Measurements from ENCODE around the gene ZNF366.

ZNF366 gene, protein sequence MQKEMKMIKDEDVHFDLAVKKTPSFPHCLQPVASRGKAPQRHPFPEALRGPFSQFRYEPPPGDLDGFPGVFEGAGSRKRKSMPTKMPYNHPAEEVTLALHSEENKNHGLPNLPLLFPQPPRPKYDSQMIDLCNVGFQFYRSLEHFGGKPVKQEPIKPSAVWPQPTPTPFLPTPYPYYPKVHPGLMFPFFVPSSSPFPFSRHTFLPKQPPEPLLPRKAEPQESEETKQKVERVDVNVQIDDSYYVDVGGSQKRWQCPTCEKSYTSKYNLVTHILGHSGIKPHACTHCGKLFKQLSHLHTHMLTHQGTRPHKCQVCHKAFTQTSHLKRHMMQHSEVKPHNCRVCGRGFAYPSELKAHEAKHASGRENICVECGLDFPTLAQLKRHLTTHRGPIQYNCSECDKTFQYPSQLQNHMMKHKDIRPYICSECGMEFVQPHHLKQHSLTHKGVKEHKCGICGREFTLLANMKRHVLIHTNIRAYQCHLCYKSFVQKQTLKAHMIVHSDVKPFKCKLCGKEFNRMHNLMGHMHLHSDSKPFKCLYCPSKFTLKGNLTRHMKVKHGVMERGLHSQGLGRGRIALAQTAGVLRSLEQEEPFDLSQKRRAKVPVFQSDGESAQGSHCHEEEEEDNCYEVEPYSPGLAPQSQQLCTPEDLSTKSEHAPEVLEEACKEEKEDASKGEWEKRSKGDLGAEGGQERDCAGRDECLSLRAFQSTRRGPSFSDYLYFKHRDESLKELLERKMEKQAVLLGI

DNA sequence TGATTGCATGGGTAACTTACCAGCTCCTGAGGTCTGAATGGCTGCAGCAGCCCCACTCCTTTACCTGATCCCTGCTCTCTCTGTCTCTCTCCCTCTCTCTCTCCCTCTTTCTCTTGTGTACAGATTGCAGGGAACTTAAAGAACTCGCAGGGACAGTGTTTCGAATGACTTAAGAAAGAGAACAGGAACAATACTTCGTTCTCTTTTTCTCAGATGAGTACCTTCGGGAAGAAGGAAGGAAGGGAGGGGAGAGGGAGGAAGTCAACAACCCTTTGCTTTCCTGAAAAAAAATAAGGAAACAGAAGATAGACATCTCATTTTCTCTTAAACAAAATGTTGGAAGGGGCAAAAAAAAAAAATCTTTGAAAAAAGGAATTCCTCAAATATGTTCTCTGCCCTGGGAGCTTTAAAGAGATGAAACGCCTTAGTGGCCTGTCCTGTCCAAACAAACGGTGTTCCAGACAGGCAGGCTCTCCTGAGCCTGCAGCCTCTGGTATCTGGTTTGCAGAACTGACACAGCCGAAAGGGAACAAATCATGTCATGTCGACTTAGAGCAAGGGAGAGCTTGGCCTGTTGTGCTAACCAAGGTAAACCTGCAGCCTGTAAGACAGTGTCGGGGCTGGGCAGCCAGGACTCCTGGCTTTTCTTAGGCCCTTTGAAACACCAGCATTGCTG is at the start of gene ZNF366:
TSS of gene ZNF366 (minus strand) at position 180 of the 676 bp plus-strand sequence. CDS start 45,914 bp downstream, outside the sequence.
- no peaks in the 10 kb centered on the region for H3K4me1 ChIP-seq
- DNase-seq (ENCODE audit: low spot score in 2 of 2), result no peak
- H3K4me3 ChIP-seq, result no peak within 1 kb of the TSS
- H3K27me3 ChIP-seq (ENCODE audit: low read depth), result no peaks in the 10 kb centered on the region
- no peaks in the 10 kb centered on the region for H3K9me3 ChIP-seq
- in situ Hi-C loops (cut with MboI; ENCODE audit: low sequenced_read_pairs), result no loop called here
- no peaks in the 10 kb centered on the region for H3K36me3 ChIP-seq (replicated peaks)

DNA sequence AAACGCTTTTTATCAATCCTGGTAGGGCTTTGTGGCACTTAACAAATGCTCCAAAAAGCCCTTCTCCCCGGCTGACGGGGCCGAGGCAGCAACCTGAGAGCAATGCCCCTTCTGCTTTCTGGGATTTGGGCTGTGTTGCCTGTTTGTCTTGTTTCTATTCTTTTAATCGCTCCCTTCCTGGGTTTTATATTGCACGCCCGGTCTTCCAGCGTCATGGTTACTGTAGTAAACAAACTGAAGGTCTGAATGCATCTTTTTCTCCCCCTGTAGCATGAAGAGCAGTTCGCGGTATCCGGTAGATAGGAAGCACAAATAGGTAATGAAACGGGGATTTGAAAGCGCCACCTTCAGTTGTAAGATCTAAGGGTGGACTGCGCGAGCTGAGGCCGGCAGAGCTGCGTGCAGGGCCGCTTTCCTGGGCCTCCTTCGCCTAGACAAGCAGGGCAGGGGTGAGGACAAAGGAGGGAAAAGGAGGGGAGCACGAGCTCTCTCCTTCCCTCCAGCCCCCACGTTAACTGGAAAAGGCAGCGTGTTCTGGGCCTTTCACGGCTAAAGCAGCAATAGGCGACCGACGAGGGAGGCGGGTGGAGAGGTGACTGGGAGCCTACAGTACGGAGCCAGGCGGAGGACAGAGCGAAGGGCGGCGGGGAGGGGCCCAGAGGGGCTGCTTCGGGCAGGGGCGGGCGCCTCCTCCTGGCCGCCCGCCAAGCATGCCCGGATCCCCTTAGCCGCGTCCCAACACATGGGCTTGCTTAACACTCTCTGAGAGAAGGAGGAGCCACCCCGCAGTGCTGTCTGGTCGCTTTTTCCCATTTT is 49.3 kb upstream of the ZNF366 start:
- in situ Hi-C loops (cut with MboI; ENCODE audit: low sequenced_read_pairs), result no loop called here
- peak in 1 of 2 experiments; percentile 17 for DNase-seq (ENCODE audit: low spot score in 2 of 2)
- no peak overlapping the region for H3K4me3 ChIP-seq

GRCh38 chr5:72555871-72556270 is 48.7 kb upstream of the ZNF366 start:
- no peaks in the 10 kb centered on the region for H3K36me3 ChIP-seq (replicated peaks)
- DNase-seq (ENCODE audit: low spot score in 2 of 2), result no peak
- H3K9me3 ChIP-seq, result no peaks in the 10 kb centered on the region
- in situ Hi-C loops (cut with MboI; ENCODE audit: low sequenced_read_pairs), result no loop called here
- no peak overlapping the region for H3K4me3 ChIP-seq
- no peaks in the 10 kb centered on the region for H3K4me1 ChIP-seq
- no peaks in the 10 kb centered on the region for H3K27me3 ChIP-seq (ENCODE audit: low read depth)

More for the DNA sequence above, 49.3 kb upstream of the ZNF366 start:
- no peaks in the 10 kb centered on the region for H3K4me1 ChIP-seq
- no peaks in the 10 kb centered on the region for H3K9me3 ChIP-seq
- no peaks in the 10 kb centered on the region for H3K36me3 ChIP-seq (replicated peaks)
- no peaks in the 10 kb centered on the region for H3K27me3 ChIP-seq (ENCODE audit: low read depth)

DNA sequence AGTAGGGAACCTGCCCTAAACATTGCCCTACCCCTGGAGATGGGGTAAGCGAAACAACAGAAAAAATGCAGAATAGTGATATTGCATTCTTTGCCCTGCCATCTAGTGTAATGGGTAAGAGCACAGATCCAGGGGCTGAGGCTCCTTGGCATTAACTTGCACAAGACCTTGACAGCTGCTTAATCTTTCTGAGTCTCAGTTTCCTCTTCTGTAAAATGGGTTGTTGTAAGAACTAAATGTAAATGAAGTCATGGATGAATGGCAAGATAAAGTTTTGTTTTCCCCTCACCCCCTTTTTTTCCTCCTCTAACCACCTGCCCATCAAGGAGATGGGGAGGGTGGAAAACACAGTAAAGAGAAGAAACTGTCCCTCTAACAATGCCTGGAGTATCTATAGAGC is 47.7 kb upstream of the ZNF366 start:
- H3K27me3 ChIP-seq (ENCODE audit: low read depth), result no peaks in the 10 kb centered on the region
- no peaks in the 10 kb centered on the region for H3K4me1 ChIP-seq
- no peak overlapping the region for H3K4me3 ChIP-seq
- no peaks in the 10 kb centered on the region for H3K36me3 ChIP-seq (replicated peaks)
- DNase-seq (ENCODE audit: low spot score in 2 of 2), result no peak
- H3K9me3 ChIP-seq, result no peaks in the 10 kb centered on the region
- in situ Hi-C loops (cut with MboI; ENCODE audit: low sequenced_read_pairs), result no loop called here

- no peak for DNase-seq (ENCODE audit: low spot score in 2 of 2)
- Histone ChIP-seq H3K9me3 (no peaks in the 10 kb centered on the region), H3K4me1 (no peaks in the 10 kb centered on the region), H3K27me3 (ENCODE audit: low read depth) (peaks cover 5% of the 10 kb centered on the region), H3K36me3 (replicated peaks) (no peaks in the 10 kb centered on the region), H3K4me3 (no peak overlapping the region)
- in situ Hi-C loops (cut with MboI; ENCODE audit: low sequenced_read_pairs), result no loop called here
Measured at GRCh38 chr5:72552041-72552557, 44.9 kb upstream of the ZNF366 start.

DNA sequence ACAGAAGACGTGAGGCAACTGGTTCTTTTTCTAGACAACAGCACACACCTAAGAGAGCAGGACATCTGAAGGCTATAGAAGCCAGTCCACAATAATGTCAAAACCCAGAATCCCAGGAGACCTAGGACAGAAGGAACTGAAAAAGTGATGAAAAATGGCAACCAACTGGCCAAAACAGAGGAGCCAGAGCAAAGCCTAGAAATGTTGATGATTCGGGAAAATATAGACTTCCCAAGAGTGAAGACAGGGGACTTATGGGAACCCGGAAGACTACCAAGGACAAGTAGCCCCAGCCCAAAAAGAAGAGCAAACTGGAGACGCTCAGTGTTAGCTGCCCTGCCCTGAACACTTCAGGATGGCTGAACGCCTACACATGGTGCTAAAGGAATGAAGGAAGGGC is 43.4 kb upstream of the ZNF366 start:
- Histone ChIP-seq H3K4me3 (no peak overlapping the region), H3K27me3 (ENCODE audit: low read depth) (peaks cover 5% of the 10 kb centered on the region), H3K36me3 (replicated peaks) (no peaks in the 10 kb centered on the region), H3K9me3 (no peaks in the 10 kb centered on the region), H3K4me1 (no peaks in the 10 kb centered on the region)
- no peak for DNase-seq (ENCODE audit: low spot score in 2 of 2)
- in situ Hi-C loops (cut with MboI; ENCODE audit: low sequenced_read_pairs), result no loop called here

GRCh38 chr5:72543811-72544210 is 36.6 kb upstream of the ZNF366 start:
- in situ Hi-C loops (cut with MboI; ENCODE audit: low sequenced_read_pairs), result no loop called here
- H3K4me3 ChIP-seq, result no peak overlapping the region

GRCh38 chr5:72543365-72543764 is 36.2 kb upstream of the ZNF366 start:
- Histone ChIP-seq H3K9me3 (no peaks in the 10 kb centered on the region), H3K27me3 (ENCODE audit: low read depth) (peaks cover 2% of the 10 kb centered on the region), H3K36me3 (replicated peaks) (no peaks in the 10 kb centered on the region), H3K4me3 (no peak overlapping the region), H3K4me1 (no peaks in the 10 kb centered on the region)
- in situ Hi-C loops (cut with MboI; ENCODE audit: low sequenced_read_pairs), result no loop called here
- DNase-seq (ENCODE audit: low spot score in 2 of 2), result no peak

More at GRCh38 chr5:72543811-72544210, 36.6 kb upstream of the ZNF366 start:
- peaks cover 2% of the 10 kb centered on the region for H3K27me3 ChIP-seq (ENCODE audit: low read depth)
- no peaks in the 10 kb centered on the region for H3K36me3 ChIP-seq (replicated peaks)
- no peaks in the 10 kb centered on the region for H3K4me1 ChIP-seq
- no peaks in the 10 kb centered on the region for H3K9me3 ChIP-seq
- no peak for DNase-seq (ENCODE audit: low spot score in 2 of 2)

DNA sequence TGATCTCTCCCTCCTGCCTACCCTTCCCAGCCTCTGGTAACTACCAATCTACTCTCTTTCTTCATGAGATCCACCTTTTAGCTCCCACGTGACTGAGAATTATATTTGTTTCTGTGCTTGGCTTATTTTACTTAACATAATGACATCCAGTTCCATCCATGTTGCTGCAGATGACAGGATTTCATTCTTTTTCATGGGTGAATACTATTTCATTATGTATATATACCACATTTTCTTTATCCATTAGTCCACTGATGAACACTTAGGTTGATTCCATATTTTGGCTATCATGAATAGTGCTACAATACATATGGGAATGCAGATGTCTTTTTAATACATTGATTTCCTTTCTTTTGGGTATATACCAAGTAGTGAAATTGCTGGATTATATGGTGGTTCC is 35.5 kb upstream of the ZNF366 start:
- Histone ChIP-seq H3K4me1 (peaks cover 3% of the 10 kb centered on the region), H3K36me3 (replicated peaks) (no peaks in the 10 kb centered on the region), H3K4me3 (no peak overlapping the region), H3K27me3 (ENCODE audit: low read depth) (peaks cover under 1% of the 10 kb centered on the region; the same call in 1 of the 2 replicates), H3K9me3 (no peaks in the 10 kb centered on the region)
- in situ Hi-C loops (cut with MboI; ENCODE audit: low sequenced_read_pairs), result no loop called here
- no peak for DNase-seq (ENCODE audit: low spot score in 2 of 2)

GRCh38 chr5:72541501-72542225 is 34.5 kb upstream of the ZNF366 start:
- H3K4me1 ChIP-seq, result peaks cover 11% of the 10 kb centered on the region
- no peak overlapping the region for H3K4me3 ChIP-seq
- DNase-seq (ENCODE audit: low spot score in 2 of 2), result no peak
- in situ Hi-C loops (cut with MboI; ENCODE audit: low sequenced_read_pairs), result no loop called here
- H3K9me3 ChIP-seq, result no peaks in the 10 kb centered on the region
- no peaks in the 10 kb centered on the region for H3K36me3 ChIP-seq (replicated peaks)
- H3K27me3 ChIP-seq (ENCODE audit: low read depth), result no peaks in the 10 kb centered on the region

DNA sequence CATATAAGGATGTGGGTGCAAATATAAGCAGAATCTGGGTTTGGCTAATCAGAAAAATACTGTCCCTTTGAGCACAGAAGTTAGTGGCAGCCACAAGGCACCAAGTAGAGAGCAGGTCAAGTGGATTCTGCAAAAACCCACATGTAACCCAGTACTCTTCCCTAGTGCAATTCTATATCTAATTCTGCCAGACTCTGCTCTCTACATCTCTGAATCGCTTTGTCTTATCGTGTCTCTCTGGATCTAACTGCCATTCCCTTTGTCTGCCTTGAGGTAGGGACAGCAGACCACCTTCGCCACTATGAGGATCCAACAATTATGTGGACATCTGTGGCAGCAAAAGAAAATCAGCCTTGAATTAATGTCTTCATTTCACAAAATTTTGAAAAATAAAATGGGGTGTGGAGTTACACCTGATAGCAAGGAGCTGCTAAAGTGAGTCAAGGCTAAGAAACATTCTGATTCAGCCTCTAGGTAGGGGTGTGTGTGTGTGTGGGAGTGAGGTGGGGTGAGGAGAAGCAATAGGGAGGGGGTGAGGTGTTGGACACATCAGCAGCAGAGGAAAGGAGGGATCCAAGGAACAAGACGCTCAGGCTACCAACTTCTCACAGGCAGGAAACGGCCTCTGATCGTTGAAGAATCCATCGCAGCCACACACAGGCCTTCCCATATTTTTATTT is 33.7 kb upstream of the ZNF366 start:
- no peak overlapping the region for H3K4me3 ChIP-seq
- peaks cover 11% of the 10 kb centered on the region for H3K4me1 ChIP-seq
- H3K9me3 ChIP-seq, result no peaks in the 10 kb centered on the region
- no peaks in the 10 kb centered on the region for H3K36me3 ChIP-seq (replicated peaks)
- in situ Hi-C loops (cut with MboI; ENCODE audit: low sequenced_read_pairs), result no loop called here
- no peaks in the 10 kb centered on the region for H3K27me3 ChIP-seq (ENCODE audit: low read depth)
- DNase-seq (ENCODE audit: low spot score in 2 of 2), result no peak

DNA sequence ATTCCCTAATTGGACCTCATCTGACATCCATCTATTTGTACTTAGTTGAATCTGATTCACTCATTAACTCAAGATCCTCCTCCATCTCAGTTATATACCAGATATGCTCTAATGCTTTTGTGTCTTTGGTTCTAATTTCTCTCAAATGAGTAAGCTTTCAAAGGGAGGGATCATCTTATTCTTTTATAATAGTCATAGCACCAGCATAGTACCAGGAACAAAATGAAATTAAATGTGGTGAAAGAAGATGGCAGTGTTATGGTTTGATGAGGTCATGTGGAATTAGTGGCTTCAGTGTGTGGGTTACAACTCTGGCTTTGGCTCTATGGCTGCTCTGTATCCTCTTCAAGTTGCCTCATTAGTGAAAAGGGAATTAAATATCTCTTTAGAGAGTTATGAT is 32.5 kb upstream of the ZNF366 start:
- H3K27me3 ChIP-seq (ENCODE audit: low read depth), result no peaks in the 10 kb centered on the region

More for the DNA sequence above, 32.5 kb upstream of the ZNF366 start:
- Histone ChIP-seq H3K36me3 (replicated peaks) (no peaks in the 10 kb centered on the region), H3K4me3 (no peak overlapping the region), H3K4me1 (peaks cover 11% of the 10 kb centered on the region), H3K9me3 (no peaks in the 10 kb centered on the region)
- in situ Hi-C loops (cut with MboI; ENCODE audit: low sequenced_read_pairs), result no loop called here
- no peak for DNase-seq (ENCODE audit: low spot score in 2 of 2)
